ENCODE results near the gene NACC2. TPM values are rescaled to one million over a fixed set of nuclear protein-coding genes. Genes with fewer than 3 reads are reported as not detected.

The NACC2 gene
- total and polyA plus RNA-seq, 2 of the 8 experiments (the other 6 are each of a cell fraction or from before 2014, with no cell fraction given), result 8.3 to 14.0 TPM

- Histone ChIP-seq H3K79me1 (ENCODE audit: low read depth, low read length) (0 out of 2 replicates have a peak, but pooled peaks cover 3% of the 10 kb centered on the region), H2BK5ac (ENCODE audit: low read depth, low read length) (no peak overlapping the region; the same call in 1 of the 2 replicates), H2AFZ (ENCODE audit: low read length) (no peak overlapping the region), H3K27ac (ENCODE audit: low read depth, low read length) (no peak overlapping the region), H3K27me3 (replicated peaks in 1 of 4; ENCODE audit: control insufficient read depth in 3 of 4, extremely low read depth in 1 of 4, insufficient read depth in 3 of 4, low read length in 3 of 4) (no peaks in the 10 kb centered on the region), H3K4me2 (ENCODE audit: insufficient read depth in 1 of 2, low read depth in 2 of 2, low read length in 2 of 2) (no peak overlapping the region), H3K23me2 (ENCODE audit: low read depth, low read length) (no peaks in the 10 kb centered on the region; the same call in 1 of the 2 replicates), H3K23ac (ENCODE audit: insufficient read length) (no peak overlapping the region), H3K14ac (ENCODE audit: insufficient read length) (no peak overlapping the region), H4K20me1 (replicated peaks in 1 of 2; ENCODE audit: control insufficient read depth in 1 of 2, insufficient read depth in 2 of 2, low read length in 2 of 2) (no peaks in the 10 kb centered on the region), H3K56ac (replicated peaks; ENCODE audit: insufficient read length, low read depth, low read length) (no peak overlapping the region), H3K9me3 (ENCODE audit: insufficient read depth in 2 of 2, low read depth in 1 of 2, low read length in 1 of 2) (no peaks in the 10 kb centered on the region), H3K4me3 (ENCODE audit: extremely low read depth in 1 of 4, insufficient read depth in 2 of 4, low read depth in 3 of 4, low read length in 4 of 4) (no peak overlapping the region), H3K4me1 (replicated peaks in 1 of 4; ENCODE audit: control insufficient read depth in 3 of 4, insufficient read depth in 4 of 4, low read length in 3 of 4) (peaks cover 0 to 23% (median 16%) of the 10 kb centered on the region in 4 experiments; a peak in 6 of 7 replicates), H2BK15ac (ENCODE audit: low read length) (no peak overlapping the region), H3K4ac (replicated peaks; ENCODE audit: insufficient read length, low read depth, low read length) (no peak overlapping the region), H2BK20ac (ENCODE audit: low read length) (no peak overlapping the region), H3K36me3 (ENCODE audit: control insufficient read depth in 2 of 4, insufficient read depth in 4 of 4, low read length in 3 of 4) (peaks cover 0 to 12% (median 4%) of the 10 kb centered on the region in 4 experiments; a peak in 4 of 8 replicates), H3K79me2 (ENCODE audit: control insufficient read depth in 1 of 2, insufficient read depth in 2 of 2, low read length in 2 of 2) (peaks cover 0 to 7% of the 10 kb centered on the region in 2 experiments; a peak in 1 of 4 replicates), H4K91ac (replicated peaks; ENCODE audit: insufficient read length, low read length) (no peak overlapping the region), H3K18ac (ENCODE audit: extremely low read depth, low read length) (no peak overlapping the region), H2BK12ac (ENCODE audit: low read depth, low read length) (no peak overlapping the region), H4K8ac (ENCODE audit: extremely low read depth, insufficient read depth, low read length) (no peak overlapping the region), H3K9ac (replicated peaks in 1 of 4; ENCODE audit: extremely low read depth in 1 of 4, low read depth in 3 of 4, low read length in 3 of 4) (no peak overlapping the region), H2BK120ac (replicated peaks; ENCODE audit: low read depth, low read length) (no peak overlapping the region), H2AK5ac (ENCODE audit: low read depth, low read length) (no peak overlapping the region), H4K5ac (ENCODE audit: insufficient read length, low read depth, low read length) (no peak overlapping the region)
- ChIA-PET CTCF (ENCODE audit: partially characterized antibody) (interaction anchor here (0.7 to 4.2 kb wide), 3 partner anchors 8 to 133 kb away, joined by 3 to 19 read pairs (median 3); no protein-coding TSS in a partner anchor), POLR2A (ENCODE audit: partially characterized antibody) (interaction anchor here (0.6 to 1.7 kb wide), 5 partner anchors 8 to 216 kb away, joined by 3 to 5 read pairs (median 4); no protein-coding TSS in a partner anchor)
- no peak for FAIRE-seq
- no peak for DNase-seq (ENCODE audit: low read depth in 1 of 2, low spot score in 2 of 2)
- WGBS, 2 experiments (ENCODE audit: extremely low coverage in 1 of 2, insufficient coverage in 1 of 2, insufficient read length in 1 of 2, insufficient replicate concordance in 2 of 2, low coverage in 1 of 2, low lambda C conversion rate in 2 of 2, missing lambda C conversion rate in 1 of 2), result 94% methylated on average over 18 of the region's 18 CpGs; no CpG with 5 or more reads in 1 of the 2 experiments
- TF ChIP-seq SP1 (IDR thresholded peaks at IDR 0.05; ENCODE audit: low read depth, low read length) (no peak), SUZ12 (IDR thresholded peaks at IDR 0.05; ENCODE audit: low read length) (no peak), ATF2 (IDR thresholded peaks at IDR 0.05; ENCODE audit: low read length) (no peak), EGR1 (IDR thresholded peaks at IDR 0.05; ENCODE audit: borderline replicate concordance, low read depth, low read length) (no peak), CHD2 (IDR thresholded peaks at IDR 0.05; ENCODE audit: low read length) (no peak), TBP (IDR thresholded peaks at IDR 0.05; ENCODE audit: low read depth, low read length) (no peak), SP2 (IDR thresholded peaks at IDR 0.05; ENCODE audit: low read length) (no peak), CHD1 (IDR thresholded peaks at IDR 0.05; ENCODE audit: low read depth, low read length) (no peak), RFX5 (IDR thresholded peaks at IDR 0.05; ENCODE audit: borderline replicate concordance, low read depth, low read length) (no peak), KDM5A (IDR thresholded peaks at IDR 0.05; ENCODE audit: low read length) (no peak), CBX8 (IDR thresholded peaks at IDR 0.05; ENCODE audit: borderline replicate concordance, low read depth, low read length) (no peak), NANOG (IDR thresholded peaks at IDR 0.05; ENCODE audit: insufficient read depth, low read depth, low read length, poor library complexity, severe bottlenecking) (no peak), SIRT6 (IDR thresholded peaks at IDR 0.05; ENCODE audit: low read length) (no peak)
These were observed 19.5 kb upstream of the NACC2 start for GRCh38 chr9:136114610-136115009.
